HepG2 (cell line): Measurements from ENCODE around the gene MLN.

Experiments used
- BCL3 ChIP-seq: sonication (generic); formaldehyde crosslinking; IDR thresholded peaks from 2 replicates; pipeline ENCODE4 v1.5.1; 2020; ENCODE audit warnings: mild to moderate bottlenecking, missing genetic modification reagents, moderate library complexity
- CBX2 ChIP-seq, 2 experiments: fragments of 200-600 bp in 1 of 2; sonication (generic); formaldehyde crosslinking in 1 of 2; IDR thresholded peaks; 2 replicates each; pipeline versions ENCODE4 v1.7.0 to v1.8.1; 2018 to 2022; ENCODE audit warnings: low read depth in 2 of 2, low read length in 1 of 2, mild to moderate bottlenecking in 1 of 2, missing genetic modification reagents in 1 of 2
- FOSL2 ChIP-seq: sonication (generic); formaldehyde crosslinking; IDR thresholded peaks from 2 replicates; pipeline ENCODE4 v1.4.0; 2020; ENCODE audit warnings: missing genetic modification reagents
- FOXK2 ChIP-seq: fragments of 450-650 bp; IDR thresholded peaks from 2 replicates; pipeline ENCODE4 v1.6.1; 2016
- GFI1 ChIP-seq: sonication (generic); formaldehyde crosslinking; IDR thresholded peaks from 2 replicates; pipeline ENCODE4 v1.5.0; 2020; ENCODE audit warnings: missing genetic modification reagents, mild to moderate bottlenecking, borderline replicate concordance
- KDM5A ChIP-seq: fragments of 200-600 bp; sonication (generic); IDR thresholded peaks from 2 replicates; pipeline ENCODE4 v1.7.0; 2018; ENCODE audit warnings: antibody characterized with exemption, mild to moderate bottlenecking, low read length, borderline replicate concordance
- SCMH1 ChIP-seq: sonication (generic); formaldehyde crosslinking; IDR thresholded peaks from 2 replicates; pipeline ENCODE4 v1.9.0; 2021; ENCODE audit warnings: missing genetic modification reagents, mild to moderate bottlenecking, borderline replicate concordance
- TERF1 ChIP-seq: sonication (generic); formaldehyde crosslinking; IDR thresholded peaks from 2 replicates; pipeline ENCODE4 v1.8.0; 2022; ENCODE audit warnings: mild to moderate bottlenecking, missing genetic modification reagents, moderate library complexity
- UBTF ChIP-seq: sonication (generic); formaldehyde crosslinking; IDR thresholded peaks from 2 replicates; pipeline ENCODE4 v1.4.0; 2020; ENCODE audit warnings: mild to moderate bottlenecking, missing genetic modification reagents
- ZBTB43 ChIP-seq: sonication (generic); formaldehyde crosslinking; conservative IDR thresholded peaks from 2 replicates; pipeline ENCODE4 v1.4.0; 2020; ENCODE audit warnings: missing genetic modification reagents
- ZNF143 ChIP-seq: sonication (generic); formaldehyde crosslinking; IDR thresholded peaks from 2 replicates; pipeline ENCODE4 v1.4.0; 2020; ENCODE audit warnings: missing genetic modification reagents
- ZNF274 ChIP-seq: sonication (generic); formaldehyde crosslinking; IDR thresholded peaks from 2 replicates; pipeline ENCODE4 v1.5.1; 2020; ENCODE audit warnings: mild to moderate bottlenecking, missing genetic modification reagents
- ZNF710 ChIP-seq: sonication (generic); formaldehyde crosslinking; IDR thresholded peaks from 2 replicates; pipeline ENCODE4 v1.5.0; 2020; ENCODE audit warnings: mild to moderate bottlenecking, missing genetic modification reagents, borderline replicate concordance

GRCh38 chr6:33776764-33777163 is 27.0 kb downstream of the MLN start:
- TF ChIP-seq ZNF143 (CRISPR knock-in tag) (no peak), KDM5A (no peak), ZBTB43 (CRISPR knock-in tag) (no peak), UBTF (CRISPR knock-in tag) (no peak), SCMH1 (no peak), CBX2 (IDR thresholded peaks at IDR 0.05; ENCODE audit: low read depth, low read length) (no peak), CBX2 (CRISPR knock-in tag; IDR thresholded peaks at IDR 0.05; ENCODE audit: low read depth) (no peak), FOXK2 (no peak), TERF1 (no peak), FOSL2 (CRISPR knock-in tag) (no peak), ZNF274 (CRISPR knock-in tag) (no peak), GFI1 (CRISPR knock-in tag) (no peak), BCL3 (CRISPR knock-in tag) (no peak), ZNF710 (CRISPR knock-in tag) (no peak)
